Measurements from ENCODE around the gene P2RY14. TPM values are rescaled to one million over a fixed set of nuclear protein-coding genes. Genes with fewer than 3 reads are reported as not detected.

P2RY14 gene
- total RNA-seq, 4 donors from 2014 or later = 0.60 to 11.3 (median 7.2) TPM; not detected in 1

DNA sequence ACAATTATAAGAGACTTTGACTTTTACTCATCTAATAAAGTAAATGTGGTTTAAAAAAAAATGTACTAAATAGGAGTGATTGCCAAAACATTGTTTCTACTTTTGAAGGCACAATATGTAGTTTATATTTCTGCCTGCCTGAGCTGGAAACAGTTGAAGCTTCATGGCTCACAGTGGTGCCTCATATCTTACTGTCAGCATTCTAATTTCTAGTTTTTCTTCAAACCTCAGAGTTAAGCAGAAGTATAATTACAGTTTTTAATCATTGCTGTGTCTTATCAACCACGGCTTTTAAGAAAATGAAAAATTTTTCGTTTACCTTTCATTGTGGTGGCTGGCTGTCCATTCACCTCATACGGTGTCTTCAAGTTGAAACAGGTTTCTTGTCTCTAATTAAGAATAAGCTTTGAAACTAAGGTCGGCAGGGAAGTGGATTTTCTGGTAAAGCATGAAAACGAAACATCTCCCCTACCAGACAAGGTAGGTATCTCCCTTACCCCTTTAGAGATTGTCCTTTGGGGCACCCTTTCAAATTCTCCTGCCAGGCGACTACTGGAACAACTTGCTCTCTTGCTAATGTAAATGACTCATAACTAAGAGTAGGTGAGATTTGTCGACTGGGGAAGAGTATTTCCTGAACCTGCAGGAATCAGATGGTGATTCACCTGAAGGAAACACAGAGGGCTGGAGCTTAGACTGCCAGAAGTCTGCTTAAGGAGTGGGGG is 38.1 kb upstream of the P2RY14 start, which contains the start of gene GPR87:
Gene GPR87, minus strand, starts transcription at position 554 of the 725 bp plus-strand sequence. CDS start 16,720 bp downstream, outside the sequence.
- Histone ChIP-seq H3K4me1 (no peaks in the 10 kb centered on the region), H3K4me3 (no peak within 1 kb of the TSS), H3K36me3 (no peaks in the 10 kb centered on the region), H3K9me3 (no peaks in the 10 kb centered on the region), H3K27ac (no peak within 1 kb of the TSS), H3K27me3 (no peaks in the 10 kb centered on the region)
- no peak for DNase-seq
- intact Hi-C loops (cut with DNase I; ENCODE audit: low total_unique reads) (no loop called here), in situ Hi-C loops (cut with MboI; ENCODE audit: low pct_ligation_motif_present in 1 of 4, low pct_unique_long_range_greater_than_20kb in 1 of 4, low sequenced_read_pairs in 3 of 4) (no loop called here)
- WGBS, 2 donors (ENCODE audit: low coverage in 1 of 2) = 65 to 72% methylated on average over 5 to 7 of the region's 7 CpGs
- TF ChIP-seq POLR2A (IDR thresholded peaks at IDR 0.05) (no peak), EP300 (IDR thresholded peaks at IDR 0.05; ENCODE audit: low read depth) (no peak), POLR2AphosphoS5 (IDR thresholded peaks at IDR 0.05) (no peak)
- TF ChIP-seq, protein P1, sequence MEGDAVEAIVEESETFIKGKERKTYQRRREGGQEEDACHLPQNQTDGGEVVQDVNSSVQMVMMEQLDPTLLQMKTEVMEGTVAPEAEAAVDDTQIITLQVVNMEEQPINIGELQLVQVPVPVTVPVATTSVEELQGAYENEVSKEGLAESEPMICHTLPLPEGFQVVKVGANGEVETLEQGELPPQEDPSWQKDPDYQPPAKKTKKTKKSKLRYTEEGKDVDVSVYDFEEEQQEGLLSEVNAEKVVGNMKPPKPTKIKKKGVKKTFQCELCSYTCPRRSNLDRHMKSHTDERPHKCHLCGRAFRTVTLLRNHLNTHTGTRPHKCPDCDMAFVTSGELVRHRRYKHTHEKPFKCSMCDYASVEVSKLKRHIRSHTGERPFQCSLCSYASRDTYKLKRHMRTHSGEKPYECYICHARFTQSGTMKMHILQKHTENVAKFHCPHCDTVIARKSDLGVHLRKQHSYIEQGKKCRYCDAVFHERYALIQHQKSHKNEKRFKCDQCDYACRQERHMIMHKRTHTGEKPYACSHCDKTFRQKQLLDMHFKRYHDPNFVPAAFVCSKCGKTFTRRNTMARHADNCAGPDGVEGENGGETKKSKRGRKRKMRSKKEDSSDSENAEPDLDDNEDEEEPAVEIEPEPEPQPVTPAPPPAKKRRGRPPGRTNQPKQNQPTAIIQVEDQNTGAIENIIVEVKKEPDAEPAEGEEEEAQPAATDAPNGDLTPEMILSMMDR (IDR thresholded peaks at IDR 0.05) = no peak

DNA sequence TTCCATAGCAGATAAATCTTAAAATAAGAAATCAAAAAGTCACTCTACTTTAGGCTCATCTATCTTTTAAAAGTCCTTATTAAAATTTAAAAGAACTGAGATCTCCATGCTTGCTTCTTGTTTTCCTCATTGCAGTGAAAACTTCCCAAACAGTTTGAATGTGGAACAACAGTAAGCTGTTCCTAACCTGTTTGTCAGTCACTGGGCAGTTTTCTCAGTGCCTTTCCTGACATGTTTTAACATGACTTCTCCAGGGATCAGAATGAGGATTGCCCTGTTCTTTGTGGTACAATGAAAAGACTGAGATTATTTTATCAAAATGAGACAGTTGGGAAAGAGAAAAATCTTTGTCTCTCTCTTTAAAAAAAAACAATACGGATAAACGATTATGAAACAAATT is 37.5 kb upstream of the P2RY14 start:
- DNase-seq = no peak
- WGBS, 2 donors (ENCODE audit: low coverage in 1 of 2) = 92% methylated on average over 2 of the region's 2 CpGs
- intact Hi-C loops (cut with DNase I; ENCODE audit: low total_unique reads) (no loop called here), in situ Hi-C loops (cut with MboI; ENCODE audit: low pct_ligation_motif_present in 1 of 4, low pct_unique_long_range_greater_than_20kb in 1 of 4, low sequenced_read_pairs in 3 of 4) (no loop called here)
- no peaks in the 10 kb centered on the region for H3K36me3 ChIP-seq
- H3K4me3 ChIP-seq = no peak overlapping the region
- no peaks in the 10 kb centered on the region for H3K9me3 ChIP-seq
- H3K27ac ChIP-seq = no peak overlapping the region
- no peaks in the 10 kb centered on the region for H3K4me1 ChIP-seq
- H3K27me3 ChIP-seq = no peaks in the 10 kb centered on the region
- TF ChIP-seq POLR2AphosphoS5 (IDR thresholded peaks at IDR 0.05) = no peak
- no peak for TF ChIP-seq EP300 (IDR thresholded peaks at IDR 0.05; ENCODE audit: low read depth)
- TF ChIP-seq POLR2A (IDR thresholded peaks at IDR 0.05) = no peak
- TF ChIP-seq, protein P1 (IDR thresholded peaks at IDR 0.05) = no peak

DNA sequence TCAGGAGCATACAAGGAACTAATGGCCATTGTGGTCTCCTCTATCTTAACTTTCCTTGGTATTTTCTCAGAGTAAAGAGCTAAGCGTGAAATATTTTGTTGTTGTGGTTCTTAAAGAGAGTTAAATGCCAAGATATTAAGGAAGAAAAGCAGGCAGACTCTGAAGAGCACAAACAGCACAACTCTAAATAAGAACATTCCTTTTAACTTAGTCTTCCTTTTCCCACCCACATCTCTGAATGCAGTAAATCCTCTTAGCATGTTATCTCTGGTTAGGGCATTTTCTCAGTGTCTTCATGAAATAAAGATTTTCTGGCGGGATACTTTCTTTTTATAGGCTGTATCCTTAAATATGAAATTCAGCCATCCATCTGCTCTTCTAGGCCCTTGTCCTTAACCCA is 36.8 kb upstream of the P2RY14 start:
- TF ChIP-seq, protein P1 (IDR thresholded peaks at IDR 0.05) = no peak
- TF ChIP-seq POLR2A (IDR thresholded peaks at IDR 0.05) = no peak
- no peak overlapping the region for H3K4me3 ChIP-seq
- H3K4me1 ChIP-seq = no peaks in the 10 kb centered on the region
- DNase-seq = no peak
- in situ Hi-C loops (cut with MboI; ENCODE audit: low pct_ligation_motif_present in 1 of 4, low pct_unique_long_range_greater_than_20kb in 1 of 4, low sequenced_read_pairs in 3 of 4) (no loop called here), intact Hi-C loops (cut with DNase I; ENCODE audit: low total_unique reads) (no loop called here)
- H3K27me3 ChIP-seq = no peaks in the 10 kb centered on the region
- no peaks in the 10 kb centered on the region for H3K9me3 ChIP-seq
- WGBS, 2 donors (ENCODE audit: low coverage in 1 of 2) = 82 to 96% methylated on average over 2 of the region's 2 CpGs
- H3K27ac ChIP-seq = no peak overlapping the region
- H3K36me3 ChIP-seq = no peaks in the 10 kb centered on the region

DNA sequence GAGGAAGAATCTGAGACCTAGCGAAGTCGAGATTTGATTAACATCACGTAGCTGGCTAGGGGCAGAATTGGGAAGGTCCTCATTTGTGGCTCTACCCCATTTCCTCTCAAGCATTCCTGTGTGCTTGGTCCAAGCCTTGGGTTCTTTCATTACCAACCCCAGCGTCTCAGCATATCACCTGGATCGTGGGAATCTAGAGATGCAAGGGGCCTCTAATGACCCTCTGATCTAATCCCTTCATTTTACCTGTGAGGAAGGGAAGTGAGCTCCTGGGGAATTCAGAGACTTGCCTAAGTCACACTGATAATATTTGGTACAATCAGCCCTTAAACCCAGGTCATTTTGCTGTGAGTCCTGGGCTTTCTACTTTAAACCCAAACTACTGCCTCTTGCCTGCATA is 36.3 kb upstream of the P2RY14 start:
- Histone ChIP-seq H3K27me3 (no peaks in the 10 kb centered on the region), H3K27ac (no peak overlapping the region), H3K9me3 (no peaks in the 10 kb centered on the region), H3K4me1 (no peaks in the 10 kb centered on the region), H3K36me3 (no peaks in the 10 kb centered on the region), H3K4me3 (no peak overlapping the region)
- DNase-seq = no peak
- intact Hi-C loops (cut with DNase I; ENCODE audit: low total_unique reads) = no loop called here
- 83 to 89% methylated on average over 2 to 5 of the region's 5 CpGs for WGBS, 2 donors (ENCODE audit: low coverage in 1 of 2)
- in situ Hi-C loops (cut with MboI; ENCODE audit: low pct_ligation_motif_present in 1 of 4, low pct_unique_long_range_greater_than_20kb in 1 of 4, low sequenced_read_pairs in 3 of 4) = no loop called here
- no peak for TF ChIP-seq EP300 (IDR thresholded peaks at IDR 0.05; ENCODE audit: low read depth)
- TF ChIP-seq, protein P1 (IDR thresholded peaks at IDR 0.05) = no peak
- TF ChIP-seq POLR2AphosphoS5 (IDR thresholded peaks at IDR 0.05) = no peak
- TF ChIP-seq POLR2A (IDR thresholded peaks at IDR 0.05) = no peak

Data from transverse colon (tissue), 4 donors.